Measurements from ENCODE around the gene BCAS1.

DNA sequence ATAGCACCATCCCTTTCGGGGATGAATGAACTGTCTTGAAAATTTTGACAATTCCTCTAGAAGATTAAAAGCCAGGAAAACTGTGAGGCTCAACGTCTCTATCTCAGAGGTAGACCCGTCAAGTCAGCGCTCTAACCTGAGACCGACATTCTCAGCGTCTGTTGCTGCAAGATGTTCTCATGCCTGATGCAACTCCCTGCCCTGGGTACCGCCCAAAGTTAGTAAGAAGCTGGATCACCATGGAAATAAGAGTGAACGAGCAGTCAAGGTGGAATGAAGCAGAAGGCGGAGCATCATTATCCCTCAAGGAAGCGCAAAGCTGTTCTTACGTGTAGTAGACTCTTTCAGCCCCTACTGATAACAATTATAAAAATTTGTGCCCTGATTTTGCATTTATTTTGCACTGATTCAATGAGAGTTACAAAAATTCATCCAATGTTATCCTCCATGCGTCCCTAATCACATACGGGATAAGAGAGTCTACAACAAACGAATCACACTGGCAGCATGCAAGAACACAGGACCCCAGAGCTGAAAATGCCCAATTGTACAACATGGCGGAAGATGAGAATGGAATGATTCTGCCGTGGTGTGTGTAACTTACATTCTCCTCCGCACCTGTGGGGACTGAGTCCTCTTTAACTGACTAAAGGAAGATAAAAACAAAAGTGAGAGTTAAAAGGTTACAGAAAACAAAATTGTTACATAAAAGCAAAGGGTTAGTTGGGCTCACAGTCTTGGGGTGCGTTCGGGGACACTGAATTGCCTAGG is 95.4 kb downstream of the BCAS1 start:
- TF ChIP-seq, protein P1, sequence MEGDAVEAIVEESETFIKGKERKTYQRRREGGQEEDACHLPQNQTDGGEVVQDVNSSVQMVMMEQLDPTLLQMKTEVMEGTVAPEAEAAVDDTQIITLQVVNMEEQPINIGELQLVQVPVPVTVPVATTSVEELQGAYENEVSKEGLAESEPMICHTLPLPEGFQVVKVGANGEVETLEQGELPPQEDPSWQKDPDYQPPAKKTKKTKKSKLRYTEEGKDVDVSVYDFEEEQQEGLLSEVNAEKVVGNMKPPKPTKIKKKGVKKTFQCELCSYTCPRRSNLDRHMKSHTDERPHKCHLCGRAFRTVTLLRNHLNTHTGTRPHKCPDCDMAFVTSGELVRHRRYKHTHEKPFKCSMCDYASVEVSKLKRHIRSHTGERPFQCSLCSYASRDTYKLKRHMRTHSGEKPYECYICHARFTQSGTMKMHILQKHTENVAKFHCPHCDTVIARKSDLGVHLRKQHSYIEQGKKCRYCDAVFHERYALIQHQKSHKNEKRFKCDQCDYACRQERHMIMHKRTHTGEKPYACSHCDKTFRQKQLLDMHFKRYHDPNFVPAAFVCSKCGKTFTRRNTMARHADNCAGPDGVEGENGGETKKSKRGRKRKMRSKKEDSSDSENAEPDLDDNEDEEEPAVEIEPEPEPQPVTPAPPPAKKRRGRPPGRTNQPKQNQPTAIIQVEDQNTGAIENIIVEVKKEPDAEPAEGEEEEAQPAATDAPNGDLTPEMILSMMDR (IDR thresholded peaks at IDR 0.05; ENCODE audit: insufficient read depth, low read length), result no peak
- TF ChIP-seq GABPA (IDR thresholded peaks at IDR 0.05; ENCODE audit: low read depth), result no peak
- TF ChIP-seq, protein P2, sequence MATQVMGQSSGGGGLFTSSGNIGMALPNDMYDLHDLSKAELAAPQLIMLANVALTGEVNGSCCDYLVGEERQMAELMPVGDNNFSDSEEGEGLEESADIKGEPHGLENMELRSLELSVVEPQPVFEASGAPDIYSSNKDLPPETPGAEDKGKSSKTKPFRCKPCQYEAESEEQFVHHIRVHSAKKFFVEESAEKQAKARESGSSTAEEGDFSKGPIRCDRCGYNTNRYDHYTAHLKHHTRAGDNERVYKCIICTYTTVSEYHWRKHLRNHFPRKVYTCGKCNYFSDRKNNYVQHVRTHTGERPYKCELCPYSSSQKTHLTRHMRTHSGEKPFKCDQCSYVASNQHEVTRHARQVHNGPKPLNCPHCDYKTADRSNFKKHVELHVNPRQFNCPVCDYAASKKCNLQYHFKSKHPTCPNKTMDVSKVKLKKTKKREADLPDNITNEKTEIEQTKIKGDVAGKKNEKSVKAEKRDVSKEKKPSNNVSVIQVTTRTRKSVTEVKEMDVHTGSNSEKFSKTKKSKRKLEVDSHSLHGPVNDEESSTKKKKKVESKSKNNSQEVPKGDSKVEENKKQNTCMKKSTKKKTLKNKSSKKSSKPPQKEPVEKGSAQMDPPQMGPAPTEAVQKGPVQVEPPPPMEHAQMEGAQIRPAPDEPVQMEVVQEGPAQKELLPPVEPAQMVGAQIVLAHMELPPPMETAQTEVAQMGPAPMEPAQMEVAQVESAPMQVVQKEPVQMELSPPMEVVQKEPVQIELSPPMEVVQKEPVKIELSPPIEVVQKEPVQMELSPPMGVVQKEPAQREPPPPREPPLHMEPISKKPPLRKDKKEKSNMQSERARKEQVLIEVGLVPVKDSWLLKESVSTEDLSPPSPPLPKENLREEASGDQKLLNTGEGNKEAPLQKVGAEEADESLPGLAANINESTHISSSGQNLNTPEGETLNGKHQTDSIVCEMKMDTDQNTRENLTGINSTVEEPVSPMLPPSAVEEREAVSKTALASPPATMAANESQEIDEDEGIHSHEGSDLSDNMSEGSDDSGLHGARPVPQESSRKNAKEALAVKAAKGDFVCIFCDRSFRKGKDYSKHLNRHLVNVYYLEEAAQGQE (IDR thresholded peaks at IDR 0.05; ENCODE audit: insufficient replicate concordance, low read depth), result no peak
- no peak for TF ChIP-seq POLR2AphosphoS5 (IDR thresholded peaks at IDR 0.05; ENCODE audit: low read depth)
